HUDEP-2 (cell line): Measurements from ENCODE around the gene FGF22.
A peak's percentile ranks its signal among the peaks of the same experiment; 100 is the strongest.
"Not testable (repeated sequence)": the region's sequence is repeated elsewhere in the genome, so short reads cannot be mapped to it uniquely, and the experiment has no call there.

Experiments
- DNase-seq, 76 experiments: peaks; one replicate each; lab custom pipeline; 2025; ENCODE audit not compliant: unreplicated experiment in 76 of 76; lab: John Stamatoyannopoulos, UW

FGF22 gene

DNA sequence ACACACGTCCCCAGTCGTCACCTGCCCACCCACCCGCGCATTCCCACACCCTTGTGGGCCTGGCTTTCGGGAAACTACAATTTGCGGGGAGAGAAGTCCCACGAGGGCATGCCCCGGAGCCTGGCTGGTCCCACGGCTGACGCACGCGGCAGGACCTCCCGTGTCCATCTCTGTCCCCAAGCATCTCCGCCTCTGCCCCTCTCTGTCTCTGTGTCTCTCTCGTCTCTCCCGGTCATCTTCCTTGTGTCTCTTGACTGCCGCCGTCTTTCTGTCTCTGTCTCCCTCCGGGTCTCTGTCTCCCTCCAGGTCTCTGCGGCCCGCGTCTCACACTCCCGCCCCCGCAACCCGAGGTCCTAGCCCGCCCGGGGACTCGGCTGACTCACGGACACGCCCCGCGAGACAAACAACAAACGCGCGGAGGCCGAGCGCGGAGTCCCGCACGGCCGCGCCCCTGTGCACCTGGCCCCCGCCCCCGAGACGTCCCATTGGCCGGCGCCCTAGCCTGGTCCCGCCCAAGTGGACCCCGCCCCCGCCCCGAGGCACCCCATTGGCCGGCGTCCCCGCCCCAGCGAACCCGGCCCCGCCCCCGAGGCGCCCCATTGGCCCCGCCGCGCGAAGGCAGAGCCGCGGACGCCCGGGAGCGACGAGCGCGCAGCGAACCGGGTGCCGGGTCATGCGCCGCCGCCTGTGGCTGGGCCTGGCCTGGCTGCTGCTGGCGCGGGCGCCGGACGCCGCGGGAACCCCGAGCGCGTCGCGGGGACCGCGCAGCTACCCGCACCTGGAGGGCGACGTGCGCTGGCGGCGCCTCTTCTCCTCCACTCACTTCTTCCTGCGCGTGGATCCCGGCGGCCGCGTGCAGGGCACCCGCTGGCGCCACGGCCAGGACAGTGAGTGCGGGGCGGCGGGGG, at the start of gene FGF22:
Gene FGF22, plus strand, starts transcription at position 627 of the 908 bp plus-strand sequence. Its CDS starts 47 bp downstream, at position 674.
- peak in 70 of 76 experiments; percentile 43 to 99 (median 92) for DNase-seq

DNA sequence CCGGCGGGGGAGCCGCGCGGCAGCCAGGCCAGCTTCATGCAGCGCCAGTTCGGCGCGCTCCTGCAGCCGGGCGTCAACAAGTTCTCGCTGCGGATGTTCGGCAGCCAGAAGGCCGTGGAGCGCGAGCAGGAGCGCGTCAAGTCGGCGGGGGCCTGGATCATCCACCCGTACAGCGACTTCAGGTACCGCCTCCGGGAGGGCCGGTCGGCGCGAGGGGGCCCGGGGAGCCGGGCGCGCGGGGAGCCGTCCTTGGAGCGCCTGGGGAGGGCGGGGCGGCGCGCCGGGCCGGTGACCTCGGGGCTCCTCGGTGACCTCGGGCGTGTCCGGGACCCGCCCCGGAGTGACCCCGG, 49.3 kb upstream of the FGF22 start:
- DNase-seq: peak in 21 of 76 experiments; percentile 17 to 44 (median 29)

DNA sequence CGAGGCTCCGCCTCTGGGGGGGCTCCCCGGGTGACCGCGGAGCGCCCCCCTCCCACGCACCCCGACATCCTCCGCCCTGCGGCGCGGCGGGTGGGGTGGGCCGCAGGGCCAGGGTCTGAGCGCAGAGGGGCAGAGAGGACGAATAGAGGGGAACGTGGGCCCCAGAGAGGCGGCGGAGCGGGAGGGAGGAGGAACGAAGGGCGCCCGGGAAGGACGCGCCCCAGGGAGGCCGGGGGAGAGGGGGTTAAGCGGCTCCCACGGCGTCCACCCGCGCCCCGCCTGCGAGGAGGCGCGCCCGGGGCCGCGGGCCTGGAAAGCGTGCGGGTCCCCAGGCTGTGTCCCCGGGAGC, 49.0 kb upstream of the FGF22 start:
- DNase-seq: no peak

DNA sequence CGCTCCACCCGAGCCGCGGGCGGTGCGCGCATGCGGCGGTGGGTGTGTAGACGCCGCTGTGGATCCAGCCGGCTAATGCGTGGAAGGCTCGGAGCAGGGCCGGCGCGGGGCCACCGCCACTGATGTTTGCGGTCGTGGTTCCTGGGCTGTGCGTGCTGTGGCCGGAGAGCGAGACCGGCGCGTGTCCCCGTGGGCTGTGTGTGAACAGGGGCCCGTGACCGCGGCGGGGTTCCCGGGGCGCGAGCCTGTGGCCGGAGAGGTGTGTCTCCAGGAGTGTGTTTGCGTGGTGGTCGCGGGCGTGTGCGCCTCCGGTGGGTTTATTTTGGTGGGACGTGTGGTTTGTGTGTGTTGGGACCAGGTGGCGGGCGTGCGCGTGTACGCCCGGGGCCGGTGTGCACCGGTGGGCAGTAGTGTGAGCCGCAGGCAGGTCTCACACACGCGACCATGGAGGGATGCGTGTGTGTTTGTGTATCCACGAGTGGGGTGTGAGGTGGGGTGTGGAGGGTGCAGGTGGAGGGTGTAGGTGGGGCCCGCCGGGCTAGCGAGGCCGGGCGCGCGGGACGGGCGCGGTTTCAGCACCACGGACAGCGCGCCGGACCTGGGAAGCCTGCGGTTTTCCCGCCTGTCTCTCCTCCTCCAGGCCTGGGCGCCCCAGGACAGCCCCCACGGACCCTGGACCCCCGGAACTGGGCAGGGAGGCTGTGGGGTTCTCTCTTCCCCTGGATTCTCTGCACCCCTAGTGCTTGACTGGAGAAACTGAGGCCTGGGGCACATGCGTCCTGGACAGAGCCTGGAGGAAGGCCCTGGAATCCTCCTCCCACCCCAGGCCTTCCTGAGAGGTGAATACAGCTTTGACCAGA, 48.4 kb upstream of the FGF22 start:
- DNase-seq: peak in 11 of 76 experiments; percentile 18 to 44 (median 32)

DNA sequence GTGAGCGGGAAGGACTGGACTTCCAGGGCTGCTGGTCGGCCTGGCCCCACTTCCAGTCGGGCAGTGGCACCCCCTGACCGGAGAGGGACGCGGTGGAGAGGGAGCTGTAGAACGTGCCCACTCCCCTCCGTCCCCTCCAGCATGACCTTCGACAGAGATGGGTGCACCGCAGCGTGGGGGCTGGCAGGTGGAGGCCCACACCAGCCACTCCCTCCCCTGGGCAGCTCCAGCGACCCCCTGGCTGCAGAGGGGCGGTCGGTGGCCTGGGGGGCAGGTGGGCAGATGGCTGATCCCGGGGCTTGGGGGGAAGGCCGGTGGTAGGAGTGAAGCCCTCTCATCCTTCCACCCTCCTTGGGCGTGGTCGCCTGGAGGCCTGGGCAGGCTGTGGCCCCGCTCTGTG, 47.6 kb upstream of the FGF22 start:
- no peak for DNase-seq

DNA sequence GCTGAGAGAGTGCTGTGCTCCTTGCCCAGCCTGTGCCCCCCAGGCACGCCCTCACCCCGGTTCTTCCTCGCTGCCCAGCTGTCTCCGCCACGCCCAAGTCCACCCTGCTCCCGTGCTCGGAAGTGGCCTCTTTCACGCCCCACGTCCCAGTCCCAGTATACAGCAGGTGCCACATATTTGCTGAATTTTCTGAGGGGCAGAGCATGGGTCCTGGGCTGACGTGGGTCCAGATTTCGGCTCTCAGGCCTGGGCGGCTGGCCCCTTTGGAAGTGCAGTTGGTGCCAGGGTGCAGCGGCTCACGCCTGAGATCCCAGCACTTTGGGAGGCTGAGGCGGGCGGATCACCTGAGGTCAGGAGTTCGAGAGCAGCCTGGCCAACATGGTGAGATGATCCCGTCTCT, 46.6 kb upstream of the FGF22 start:
- no peak for DNase-seq

DNA sequence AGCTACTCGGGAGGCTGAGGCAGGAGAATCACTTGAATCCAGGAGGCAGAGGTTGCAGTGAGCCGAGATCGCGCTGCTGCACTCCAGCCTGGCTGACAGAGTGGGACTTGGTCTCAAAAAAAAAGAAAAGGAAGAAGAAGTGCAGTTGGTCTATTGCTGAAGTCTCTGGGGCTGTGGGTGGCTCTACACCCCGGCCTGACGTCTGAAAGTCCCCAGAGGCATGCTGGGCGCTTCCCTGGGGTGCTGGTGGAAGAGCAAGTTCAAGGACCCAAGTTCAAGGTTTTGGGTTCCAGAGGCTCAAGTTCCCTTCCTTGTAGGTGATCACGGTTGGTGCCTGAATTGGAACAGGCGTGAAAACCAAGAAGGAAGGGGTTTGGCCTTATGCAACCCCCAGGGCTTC, 46.2 kb upstream of the FGF22 start:
- no peak for DNase-seq

DNA sequence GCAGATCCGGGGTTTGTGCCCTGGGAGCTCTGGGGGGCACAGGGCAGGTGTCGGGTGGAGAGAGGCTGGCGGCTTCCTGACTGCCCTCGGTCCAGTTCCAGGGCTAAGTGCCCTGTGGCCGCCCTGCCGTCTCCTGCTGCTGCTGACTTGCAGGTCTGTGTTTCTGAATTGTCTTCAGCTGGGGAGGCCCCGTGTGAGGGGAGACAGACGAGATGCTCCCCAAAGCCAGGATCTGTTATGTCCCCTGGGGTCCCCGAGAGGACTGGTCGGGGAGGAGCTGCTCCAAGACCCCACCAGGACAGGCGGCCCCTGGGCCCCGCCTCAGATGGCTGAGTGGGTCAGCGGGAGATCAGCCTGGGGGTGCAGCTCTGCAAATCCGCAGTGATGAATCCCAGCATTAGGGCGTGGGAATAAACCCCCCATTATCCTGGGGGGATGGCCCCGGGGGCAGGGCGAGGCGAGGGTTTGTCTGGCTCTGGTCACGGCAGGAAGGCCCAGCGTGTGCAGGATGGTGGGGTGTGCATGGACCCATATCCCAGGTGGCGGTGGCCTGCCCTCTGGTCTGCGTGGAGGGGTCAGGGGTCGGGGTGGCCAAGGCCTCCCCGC, 45.3 kb upstream of the FGF22 start:
- DNase-seq: no peak

DNA sequence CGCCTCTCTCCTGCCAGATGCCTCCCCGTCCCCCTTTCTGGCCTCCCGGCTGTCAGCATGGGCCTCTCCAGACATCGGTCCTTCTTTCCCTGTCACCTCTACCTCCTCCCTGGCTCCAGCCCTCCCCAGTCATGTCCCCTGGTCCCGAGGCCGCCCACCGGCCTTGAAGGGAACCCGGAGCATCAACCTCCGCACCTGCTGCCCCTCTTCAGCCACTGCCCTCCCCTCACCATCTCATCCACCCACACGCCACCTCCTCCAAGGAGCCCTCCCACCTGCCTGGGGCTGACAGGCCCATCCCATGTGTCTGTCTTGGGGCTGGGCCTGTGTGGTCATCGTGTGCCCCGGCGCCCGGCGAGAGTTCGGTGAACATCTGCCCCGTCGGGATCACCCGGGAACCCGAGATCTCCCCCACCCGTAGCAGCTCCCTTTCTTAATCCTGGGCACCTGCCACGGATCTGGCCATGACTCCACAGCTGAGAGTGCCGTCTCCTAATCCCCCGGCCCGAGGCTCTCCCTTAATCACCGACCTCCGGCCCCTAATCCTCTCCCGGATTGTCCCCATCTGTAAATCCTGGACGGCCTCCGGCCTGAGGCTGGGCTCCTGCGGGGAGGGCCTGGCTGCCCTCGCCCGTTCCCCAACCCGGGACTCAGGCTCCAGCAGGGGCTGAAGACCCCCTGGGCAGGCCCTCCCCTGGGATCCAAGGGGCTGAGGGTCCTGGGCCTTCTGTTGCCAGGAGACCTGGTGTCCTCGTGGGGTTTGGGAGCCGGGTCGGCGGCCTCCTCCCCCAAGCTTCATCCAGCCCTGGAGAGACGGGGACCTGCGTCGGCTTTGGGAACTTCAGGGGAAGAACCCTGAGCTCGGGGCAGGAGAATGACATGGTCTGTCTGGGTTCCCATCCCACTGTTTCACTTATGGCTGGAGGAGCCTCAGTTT, 44.1 kb upstream of the FGF22 start:
- no peak for DNase-seq

DNA sequence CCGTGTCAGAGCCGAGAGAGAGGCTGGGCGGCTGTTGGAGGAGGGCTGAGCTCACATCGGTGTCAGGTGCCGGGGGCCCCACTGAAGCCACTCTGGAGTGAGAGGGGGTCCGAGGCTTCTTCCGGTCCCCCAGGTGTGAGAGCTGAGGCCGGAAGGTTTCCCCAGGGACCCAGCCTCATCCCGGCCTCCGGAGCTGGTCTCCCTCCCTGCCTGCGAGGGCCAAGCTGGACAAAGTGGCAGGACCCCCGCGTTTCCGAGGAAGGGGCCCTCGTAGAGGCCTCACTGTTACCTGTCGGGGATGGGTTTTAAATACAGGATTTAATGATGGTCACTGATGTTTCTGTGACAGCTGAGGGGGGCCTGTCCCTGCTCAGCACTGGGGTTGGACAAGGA, 43.4 kb upstream of the FGF22 start:
- DNase-seq: no peak

DNA sequence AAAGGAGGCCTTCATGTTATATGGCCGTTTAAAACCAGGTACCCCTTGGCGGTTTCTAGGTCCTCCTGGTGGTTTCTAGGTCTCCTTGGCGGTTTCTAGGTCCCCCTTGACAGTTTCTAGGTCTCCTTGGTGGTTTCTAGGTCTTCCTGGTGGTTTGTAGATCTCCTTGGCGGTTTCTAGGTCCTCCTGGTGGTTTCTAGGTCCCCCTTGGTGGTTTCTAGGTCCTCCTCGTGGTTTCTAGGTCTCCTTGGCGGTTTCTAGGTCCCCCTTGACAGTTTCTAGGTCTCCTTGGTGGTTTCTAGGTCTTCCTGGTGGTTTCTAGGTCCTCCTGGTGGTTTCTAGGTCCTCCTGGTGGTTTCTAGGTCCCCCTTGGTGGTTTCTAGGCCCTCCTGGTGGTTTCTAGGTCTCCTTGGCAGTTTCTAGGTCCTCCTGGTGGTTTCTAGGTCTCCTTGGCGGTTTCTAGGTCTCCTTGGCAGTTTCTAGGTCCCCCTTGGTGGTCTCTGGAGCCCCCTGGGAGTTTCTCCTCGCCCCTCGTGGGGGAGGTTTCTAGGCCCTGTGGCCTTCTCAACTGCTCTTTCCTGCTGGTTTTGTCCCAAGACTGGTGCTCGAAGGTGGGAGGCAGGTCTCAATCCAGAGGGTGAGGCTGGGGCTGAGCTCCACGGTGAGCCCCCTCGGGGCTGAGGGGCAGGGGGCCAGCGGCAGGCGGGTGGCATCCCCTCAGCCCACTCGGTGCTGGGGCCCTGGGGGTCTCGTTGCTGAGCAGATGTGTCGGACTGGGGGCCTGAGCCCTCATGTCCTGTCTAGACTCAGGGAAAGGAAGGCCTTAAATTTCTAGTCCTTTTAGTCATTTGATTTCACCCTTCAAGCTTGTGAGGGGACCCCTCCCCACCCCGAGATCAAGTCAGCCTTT, 42.0 kb upstream of the FGF22 start:
- peak in 11 of 76 experiments; percentile 16 to 59 (median 32) for DNase-seq

DNA sequence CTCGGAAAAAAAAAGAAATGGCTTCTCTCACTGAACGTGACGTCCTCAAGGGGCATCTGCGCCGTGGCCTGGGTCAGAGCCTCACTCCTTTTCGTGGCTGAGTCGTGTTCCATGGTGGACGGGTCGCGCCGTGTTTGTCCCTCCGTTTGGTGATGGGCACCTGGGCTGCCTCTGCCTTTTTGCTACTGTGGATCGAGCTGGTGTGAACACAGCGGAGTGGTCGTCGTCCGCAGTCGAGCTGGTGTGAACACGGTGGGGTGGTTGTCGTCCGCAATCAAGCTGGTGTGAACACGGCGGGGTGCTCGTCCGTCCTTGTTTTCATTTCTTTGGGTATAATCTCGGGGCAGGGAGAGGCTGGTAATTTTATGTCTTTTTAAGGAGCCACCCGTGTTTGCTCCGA, 38.4 kb upstream of the FGF22 start:
- DNase-seq: no peak

DNA sequence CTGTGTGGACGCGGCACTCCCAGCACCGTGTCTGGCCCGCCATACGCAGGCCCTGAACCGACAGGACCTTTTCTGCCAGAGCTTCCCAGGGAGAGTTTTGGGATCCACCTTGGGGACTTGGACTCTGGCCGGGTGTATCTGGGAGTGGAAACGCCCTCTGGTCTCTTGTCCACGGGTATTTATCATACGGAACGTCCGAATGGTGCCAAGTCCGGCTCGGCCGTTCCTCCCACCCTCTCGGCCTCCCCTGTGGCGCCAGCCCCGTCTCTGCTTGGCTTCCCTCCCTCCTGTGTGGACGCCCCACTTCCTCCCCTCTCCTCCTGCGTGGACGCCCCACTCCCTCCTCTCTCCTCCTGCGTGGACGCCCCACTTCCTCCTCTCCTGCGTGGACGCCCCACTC, 37.9 kb upstream of the FGF22 start:
- no peak for DNase-seq

DNA sequence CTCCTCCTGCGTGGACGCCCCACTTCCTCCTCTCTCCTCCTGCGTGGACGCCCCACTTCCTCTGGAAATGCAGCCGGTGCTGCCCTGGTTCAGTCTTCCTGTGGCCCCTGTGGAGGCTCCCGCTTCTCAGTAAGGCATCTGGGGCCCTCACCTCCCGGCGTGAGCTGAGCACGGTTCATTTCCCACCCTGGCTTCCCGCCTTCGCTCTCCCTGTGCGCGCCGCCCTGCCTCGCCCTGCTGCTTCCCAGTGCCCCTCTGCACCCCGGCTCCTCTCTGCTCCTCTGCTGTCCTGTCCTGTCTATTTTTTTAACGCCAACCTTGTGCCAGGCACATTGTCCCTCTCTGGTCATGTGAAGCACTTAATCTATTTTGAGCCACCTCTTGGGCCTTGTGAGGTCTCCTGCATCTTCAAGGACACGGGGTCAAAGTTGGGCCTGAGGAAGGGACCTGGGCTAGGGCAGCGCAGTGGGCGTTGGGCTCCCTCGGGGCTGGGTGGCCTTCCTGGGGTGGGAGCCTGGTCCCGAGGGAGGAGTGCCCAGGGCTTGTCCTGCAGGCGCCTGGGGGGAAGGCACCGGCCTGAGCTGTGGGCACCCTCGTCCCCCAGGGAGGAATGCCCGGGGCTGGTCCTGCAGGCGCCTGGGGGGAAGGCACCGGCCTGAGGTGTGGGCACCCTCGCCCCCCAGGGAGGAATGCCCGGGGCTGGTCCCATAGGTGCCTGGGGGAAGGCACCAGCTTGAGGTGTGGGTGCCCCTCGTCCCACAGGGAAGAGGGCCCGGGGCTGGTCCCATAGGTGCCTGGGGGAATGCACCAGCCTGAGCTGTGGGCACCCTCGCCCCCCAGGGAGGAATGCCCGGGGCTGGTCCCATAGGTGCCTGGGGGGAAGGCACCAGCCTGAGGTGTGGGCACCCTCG, 37.0 kb upstream of the FGF22 start:
- DNase-seq: no peak

DNA sequence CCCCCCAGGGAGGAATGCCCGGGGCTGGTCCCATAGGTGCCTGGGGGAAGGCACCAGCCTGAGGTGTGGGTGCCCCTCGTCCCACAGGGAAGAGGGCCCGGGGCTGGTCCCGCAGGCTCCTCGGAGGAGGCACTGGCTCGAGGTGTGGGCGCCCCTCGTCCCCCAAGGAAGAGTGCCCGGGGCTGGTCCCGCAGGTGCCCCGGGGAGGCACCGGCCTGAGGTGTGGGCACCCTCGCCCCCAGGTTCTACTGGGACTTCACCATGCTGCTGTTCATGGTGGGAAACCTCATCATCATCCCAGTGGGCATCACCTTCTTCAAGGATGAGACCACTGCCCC, 36.4 kb upstream of the FGF22 start:
- not testable (repeated sequence) for DNase-seq

DNA sequence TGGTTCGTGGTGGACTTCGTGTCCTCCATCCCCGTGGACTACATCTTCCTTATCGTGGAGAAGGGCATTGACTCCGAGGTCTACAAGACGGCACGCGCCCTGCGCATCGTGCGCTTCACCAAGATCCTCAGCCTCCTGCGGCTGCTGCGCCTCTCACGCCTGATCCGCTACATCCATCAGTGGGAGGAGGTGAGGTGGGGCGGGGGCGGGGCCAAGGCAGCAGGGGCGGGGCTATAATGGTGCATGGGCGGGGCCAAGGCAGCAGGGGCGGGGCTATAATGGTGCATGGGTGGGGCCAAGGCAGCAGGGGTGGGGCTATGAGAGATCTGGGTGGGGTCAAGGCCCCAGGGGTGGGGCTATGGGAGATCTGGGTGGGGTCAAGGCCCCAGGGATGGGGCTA, 35.9 kb upstream of the FGF22 start:
- peak in 3 of 76 experiments; percentile 17 to 43 (median 27) for DNase-seq

DNA sequence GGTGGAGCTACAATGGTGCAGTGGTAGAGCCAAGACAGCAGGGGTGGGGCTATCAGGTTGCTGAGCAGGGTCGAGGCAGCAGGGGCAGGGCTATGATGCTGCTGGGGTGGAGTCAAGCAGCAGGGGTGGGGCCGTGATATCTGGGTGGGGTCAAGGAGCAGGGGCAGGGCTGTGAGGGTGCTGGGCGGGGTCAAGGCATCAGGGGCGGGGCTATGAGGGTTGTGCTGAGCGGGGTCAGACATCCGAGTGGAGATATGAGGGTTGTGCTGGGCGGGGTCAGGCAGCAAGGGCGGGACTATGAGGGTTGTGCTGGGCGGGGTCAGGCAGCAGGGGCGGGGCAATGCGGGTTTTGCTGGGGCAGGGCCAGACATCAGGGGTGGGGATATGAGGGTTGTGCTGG, 35.3 kb upstream of the FGF22 start:
- DNase-seq: peak in 56 of 76 experiments; percentile 32 to 82 (median 65)
